ACC112 (cell line): ENCODE results near the gene LSM2.
A peak's percentile ranks its signal among the peaks of the same experiment; 100 is the strongest.

Experiments used
- H2AFZ ChIP-seq: fragments of 200-600 bp; sonication (generic); one replicate; pipeline ENCODE4 v1.6.0; 2017; ENCODE audit warnings: antibody characterized with exemption, low read length; ENCODE audit not compliant: unreplicated experiment
- H3K27ac ChIP-seq: fragments of 200-600 bp; sonication (generic); 2 replicates; pipeline ENCODE4 v1.5.1; 2014; ENCODE audit warnings: low read depth, mild to moderate bottlenecking, antibody characterized with exemption, low read length, moderate library complexity
- H3K27me3 ChIP-seq: fragments of 200-600 bp; sonication (generic); 2 replicates; pipeline ENCODE4 v1.6.1; 2014; ENCODE audit warnings: mild to moderate bottlenecking, antibody characterized with exemption, low read length, moderate library complexity, mixed read lengths; ENCODE audit not compliant: insufficient read depth
- H3K36me3 ChIP-seq: fragments of 200-600 bp; sonication (generic); 2 replicates; pipeline ENCODE4 v1.6.1; 2016; ENCODE audit warnings: mild to moderate bottlenecking, antibody characterized with exemption, low read length, moderate library complexity, mixed read lengths; ENCODE audit not compliant: insufficient read depth
- H3K4me1 ChIP-seq: fragments of 200-600 bp; sonication (generic); one replicate; pipeline ENCODE4 v1.6.1; 2016; ENCODE audit warnings: low read length, mixed read lengths; ENCODE audit not compliant: insufficient read depth, unreplicated experiment, control insufficient read depth
- H3K4me3 ChIP-seq: fragments of 200-600 bp; sonication (generic); 2 replicates; pipeline ENCODE4 v1.5.1; 2014; ENCODE audit warnings: mild to moderate bottlenecking, low read depth, low read length
- H3K79me2 ChIP-seq: fragments of 200-600 bp; sonication (generic); one replicate; pipeline ENCODE4 v1.6.0; 2016; ENCODE audit warnings: low read length; ENCODE audit not compliant: control insufficient read depth, unreplicated experiment, insufficient read depth

The LSM2 gene

DNA sequence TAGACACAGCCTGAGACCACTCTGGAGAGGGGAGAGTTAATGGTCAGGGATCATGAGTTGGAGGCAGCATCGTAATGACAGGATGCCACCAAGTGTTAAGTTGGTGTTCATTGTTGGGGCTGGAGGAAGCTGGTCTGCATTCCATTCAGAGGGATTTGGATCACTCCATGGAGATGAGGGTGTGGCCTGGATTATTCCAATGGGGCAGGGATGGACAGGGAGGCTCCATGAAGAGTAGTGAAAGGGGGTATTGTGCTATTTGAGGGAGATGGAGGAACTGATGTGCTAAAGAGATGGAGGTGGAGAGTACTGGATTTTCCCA lies 43.2 kb downstream of the LSM2 start:
- no peaks in the 10 kb centered on the region for H3K79me2 ChIP-seq
- no peak overlapping the region for H3K27ac ChIP-seq
- H3K4me1 ChIP-seq = peaks cover 6% of the 10 kb centered on the region
- no peak overlapping the region for H2AFZ ChIP-seq
- H3K4me3 ChIP-seq = no peak overlapping the region
- H3K27me3 ChIP-seq = no peaks in the 10 kb centered on the region
- H3K36me3 ChIP-seq = no peaks in the 10 kb centered on the region

DNA sequence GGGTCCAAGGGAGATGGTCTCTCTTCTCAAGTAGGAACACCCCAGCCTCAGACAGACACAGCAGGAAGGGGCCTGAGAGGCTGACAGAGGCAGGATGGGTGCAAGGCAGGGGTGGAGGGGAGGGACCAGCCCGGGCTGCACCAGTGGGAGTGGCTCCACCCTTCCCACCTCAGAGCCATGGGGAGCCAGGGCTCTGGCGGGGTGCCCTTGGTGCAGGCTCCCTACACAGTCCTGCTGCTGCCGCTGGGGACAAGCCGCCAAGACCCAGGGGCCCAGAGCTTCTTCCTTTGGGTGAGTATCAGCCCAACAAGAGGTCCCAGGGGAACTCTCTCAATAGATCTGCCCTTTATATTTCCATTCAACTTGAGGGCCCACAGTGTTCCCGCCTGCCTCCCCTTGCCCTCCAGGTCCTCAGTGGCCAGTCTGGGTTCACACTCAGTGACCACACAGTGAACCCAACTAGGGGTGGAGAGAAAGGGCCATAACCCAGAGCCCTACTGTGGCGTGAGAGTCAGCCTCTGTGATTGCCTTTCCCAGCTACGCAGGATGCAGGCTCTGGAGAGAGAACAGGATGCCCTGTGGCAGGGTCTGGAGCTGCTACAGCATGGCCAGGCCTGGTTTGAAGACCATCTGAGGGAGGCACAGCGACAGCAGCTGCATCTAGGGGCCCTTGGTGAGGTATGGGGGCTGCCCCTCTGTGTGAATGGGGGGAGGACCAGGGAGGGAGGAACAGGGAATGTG lies 43.7 kb downstream of the LSM2 start:
- Histone ChIP-seq H3K36me3 (no peaks in the 10 kb centered on the region), H3K79me2 (no peaks in the 10 kb centered on the region), H3K4me3 (no peak overlapping the region), H3K27me3 (no peaks in the 10 kb centered on the region), H3K4me1 (peaks cover 6% of the 10 kb centered on the region), H3K27ac (no peak overlapping the region), H2AFZ (no peak overlapping the region)

DNA sequence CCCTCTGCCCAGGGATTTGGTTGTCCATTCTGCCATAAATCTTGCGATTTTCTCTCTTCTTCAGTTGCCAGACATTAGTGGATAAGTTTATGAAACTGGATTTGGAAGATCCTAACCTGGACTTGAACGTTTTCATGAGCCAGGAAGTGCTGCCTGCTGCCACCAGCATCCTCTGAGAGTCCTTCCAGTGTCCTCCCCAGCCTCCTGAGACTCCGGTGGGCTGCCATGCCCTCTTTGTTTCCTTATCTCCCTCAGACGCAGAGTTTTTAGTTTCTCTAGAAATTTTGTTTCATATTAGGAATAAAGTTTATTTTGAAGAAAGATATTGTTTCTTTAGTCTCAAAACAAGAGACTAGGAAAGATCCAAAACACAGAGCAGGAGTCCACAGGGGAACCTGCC lies 44.4 kb downstream of the LSM2 start, which contains the start of gene SAPCD1:
TSS of gene SAPCD1 (plus strand) at position 301 of the 400 bp plus-strand sequence. CDS start 399 bp downstream, outside the sequence.
- Histone ChIP-seq H3K27me3 (no peaks in the 10 kb centered on the region), H3K4me3 (no peak within 1 kb of the TSS), H3K4me1 (peaks cover 6% of the 10 kb centered on the region), H3K79me2 (no peaks in the 10 kb centered on the region), H2AFZ (no peak within 1 kb of the TSS), H3K36me3 (no peaks in the 10 kb centered on the region), H3K27ac (no peak within 1 kb of the TSS)

DNA sequence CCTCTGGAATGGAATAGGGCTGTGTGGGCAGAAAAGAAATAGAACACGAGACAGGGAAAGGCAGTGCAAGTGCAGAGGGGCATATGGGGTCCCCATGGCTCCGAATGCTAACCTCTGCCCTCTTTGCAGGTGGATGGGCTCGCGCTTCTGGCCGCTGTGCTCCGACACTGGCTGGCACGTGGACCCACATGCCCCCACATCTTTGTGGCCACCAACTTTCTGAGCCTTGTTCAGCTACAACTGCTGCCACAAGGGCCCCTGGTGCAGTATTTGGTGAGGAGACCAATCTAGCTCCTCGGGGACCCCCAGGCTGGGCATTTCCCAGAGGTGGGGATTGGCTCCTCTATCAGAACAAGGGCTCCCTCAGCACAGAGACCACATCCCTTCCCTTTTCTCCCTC lies 45.4 kb downstream of the LSM2 start:
- Histone ChIP-seq H3K27me3 (no peaks in the 10 kb centered on the region), H3K4me3 (no peak overlapping the region), H3K36me3 (no peaks in the 10 kb centered on the region), H2AFZ (no peak overlapping the region), H3K27ac (no peak overlapping the region), H3K79me2 (no peaks in the 10 kb centered on the region), H3K4me1 (peaks cover 6% of the 10 kb centered on the region)

DNA sequence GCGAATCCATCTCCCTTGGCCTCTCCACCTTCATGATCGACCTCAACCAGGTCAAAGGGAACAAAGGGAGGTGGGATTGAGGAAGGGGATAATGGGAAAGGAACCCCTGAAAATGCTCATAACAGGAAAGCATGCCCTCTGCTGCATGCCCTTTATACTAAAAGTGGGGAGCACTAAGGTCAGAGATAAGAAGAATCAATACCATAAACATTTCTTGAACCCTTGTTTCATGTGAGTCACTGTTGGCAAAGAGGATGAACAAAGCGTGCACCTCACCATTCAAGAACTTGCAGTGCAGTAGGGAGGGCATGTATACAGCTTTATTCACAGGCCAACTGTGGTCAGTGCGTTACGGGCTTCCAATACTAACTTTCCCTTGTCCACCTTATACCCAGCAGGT lies 46.0 kb downstream of the LSM2 start:
- Histone ChIP-seq H2AFZ (no peak overlapping the region), H3K79me2 (no peaks in the 10 kb centered on the region), H3K36me3 (no peaks in the 10 kb centered on the region), H3K4me3 (no peak overlapping the region), H3K27ac (no peak overlapping the region), H3K27me3 (no peaks in the 10 kb centered on the region), H3K4me1 (peaks cover 6% of the 10 kb centered on the region)

DNA sequence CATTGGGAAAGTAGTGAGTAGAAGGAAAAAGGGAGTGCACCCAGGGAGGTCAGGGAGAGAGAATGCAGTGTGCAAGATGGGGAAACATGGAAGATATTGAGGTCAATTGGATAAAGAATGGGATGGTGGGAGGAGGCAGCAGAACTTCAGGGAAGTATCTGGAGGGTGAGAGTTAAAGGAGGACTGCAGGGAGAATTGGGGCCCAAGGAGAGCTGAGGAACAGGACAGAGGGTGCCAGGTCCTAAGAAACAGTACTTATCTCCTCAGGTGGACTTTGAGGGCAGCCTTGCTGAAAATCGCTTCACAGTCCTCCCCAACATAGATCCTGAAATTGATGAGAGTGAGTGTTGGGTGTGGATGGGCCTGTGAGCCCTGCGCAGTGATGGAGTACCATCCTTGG lies 48.5 kb downstream of the LSM2 start:
- Histone ChIP-seq H3K27me3 (no peaks in the 10 kb centered on the region), H3K36me3 (no peaks in the 10 kb centered on the region), H3K79me2 (no peaks in the 10 kb centered on the region), H3K4me3 (no peak overlapping the region), H3K4me1 (peaks cover 6% of the 10 kb centered on the region), H2AFZ (no peak overlapping the region), H3K27ac (no peak overlapping the region)

DNA sequence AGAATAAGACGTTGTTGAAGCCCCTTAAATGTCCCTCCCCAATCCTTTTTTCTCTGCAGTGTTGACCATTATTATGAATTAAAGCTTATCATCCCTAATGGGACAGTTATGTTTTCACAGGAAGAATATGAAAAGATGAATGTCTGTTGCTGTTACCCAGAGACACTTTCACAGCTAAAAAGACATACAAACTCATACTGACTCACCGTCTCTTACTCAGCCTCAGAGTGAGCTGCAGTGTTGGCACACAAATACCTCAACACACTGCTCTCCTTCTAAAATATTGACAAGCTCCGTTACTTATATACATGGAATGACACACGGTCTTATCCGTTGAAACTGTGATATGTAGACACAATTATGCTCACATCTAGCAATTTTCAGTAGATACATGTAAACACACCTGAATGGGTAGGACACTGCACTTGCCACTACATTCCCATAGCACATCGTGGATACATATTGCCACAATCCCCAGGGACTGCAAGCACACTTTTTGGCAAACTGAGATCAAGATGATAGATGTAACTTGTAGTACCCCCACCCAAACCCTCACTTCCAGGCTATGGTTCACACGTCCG lies 53.9 kb downstream of the LSM2 start:
- no peaks in the 10 kb centered on the region for H3K79me2 ChIP-seq
- no peak overlapping the region for H3K4me3 ChIP-seq
- H3K27ac ChIP-seq = peak overlapping the region; percentile 69
- no peak overlapping the region for H2AFZ ChIP-seq
- H3K36me3 ChIP-seq = peaks cover 6% of the 10 kb centered on the region; the same call in 1 of the 2 replicates
- H3K4me1 ChIP-seq = peaks cover 11% of the 10 kb centered on the region
- no peaks in the 10 kb centered on the region for H3K27me3 ChIP-seq

DNA sequence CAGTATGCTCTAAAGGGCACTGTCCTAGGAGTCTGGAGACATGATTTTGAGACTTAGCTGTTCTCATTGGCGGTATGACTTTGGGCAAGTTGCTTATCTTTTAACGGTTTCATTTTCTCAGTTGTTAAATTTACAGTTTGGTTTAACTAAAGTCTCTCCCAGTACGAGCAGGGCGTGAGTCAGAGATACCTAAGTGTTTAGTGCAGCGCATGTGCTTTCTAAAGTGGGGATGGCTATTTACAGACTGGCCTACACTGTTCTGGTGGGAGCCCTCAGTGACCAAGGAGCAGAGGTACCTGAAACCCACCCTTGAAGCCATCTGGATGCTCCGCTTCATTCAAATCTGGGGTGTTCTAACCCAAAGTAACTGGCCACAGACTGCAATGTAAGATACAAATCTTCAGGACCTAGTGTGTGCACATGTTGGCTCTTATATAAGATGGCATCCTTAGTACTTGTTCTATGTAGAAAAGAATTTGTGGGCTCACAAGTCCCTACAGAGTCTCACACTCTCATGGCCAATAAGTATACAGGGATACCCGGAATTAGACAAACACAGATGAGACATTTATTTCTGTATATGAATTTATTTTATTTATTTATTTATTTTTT lies 56.2 kb downstream of the LSM2 start:
- Histone ChIP-seq H2AFZ (no peak overlapping the region), H3K36me3 (peaks cover 11% of the 10 kb centered on the region; the same call in 1 of the 2 replicates), H3K4me3 (no peak overlapping the region), H3K27ac (no peak overlapping the region), H3K27me3 (no peaks in the 10 kb centered on the region), H3K4me1 (peaks cover 14% of the 10 kb centered on the region), H3K79me2 (no peaks in the 10 kb centered on the region)

DNA sequence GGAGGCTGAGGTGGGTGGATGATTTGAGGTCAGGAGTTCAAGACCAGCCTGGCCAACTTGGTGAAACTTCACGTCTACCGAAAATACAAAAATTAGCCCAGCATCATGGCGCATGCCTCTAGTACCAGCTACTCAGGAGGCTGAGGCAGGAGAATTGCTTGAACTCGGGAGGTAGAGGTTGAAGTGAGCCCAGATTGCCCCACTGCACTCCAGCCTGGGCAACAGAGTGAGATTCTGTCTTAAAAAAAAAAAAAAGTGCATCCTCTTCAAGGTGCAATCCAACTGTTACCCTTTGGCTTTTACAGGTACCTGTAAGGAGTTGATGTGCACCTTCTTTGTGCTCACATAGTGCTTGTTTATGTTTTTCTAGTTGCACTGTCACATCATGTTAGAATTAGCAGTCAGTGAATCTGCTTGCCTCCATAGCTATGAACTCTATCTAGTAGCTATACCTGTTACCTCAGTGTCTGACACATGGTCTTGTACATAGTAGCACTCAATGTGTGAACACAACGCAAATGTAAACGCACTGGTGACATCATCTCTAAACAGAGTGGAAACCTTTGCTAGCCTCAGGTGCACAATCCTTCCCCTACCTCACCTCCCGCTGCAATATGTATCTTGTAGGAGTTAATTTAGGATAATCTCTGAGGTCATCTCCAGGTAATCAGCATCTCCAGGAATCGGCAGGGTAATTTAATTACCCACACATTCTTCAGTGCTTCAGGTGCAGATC lies 57.3 kb downstream of the LSM2 start:
- Histone ChIP-seq H2AFZ (no peak overlapping the region), H3K4me1 (peaks cover 14% of the 10 kb centered on the region), H3K27ac (no peak overlapping the region), H3K4me3 (no peak overlapping the region), H3K27me3 (no peaks in the 10 kb centered on the region), H3K79me2 (no peaks in the 10 kb centered on the region), H3K36me3 (peaks cover 11% of the 10 kb centered on the region; the same call in 1 of the 2 replicates)
